HepG2 (cell line): ENCODE data around the gene ARHGEF1. TPM values are rescaled to one million over a fixed set of nuclear protein-coding genes. Genes with fewer than 3 reads are reported as not detected.

Source experiments
- ARNTL ChIP-seq: sonication (generic); formaldehyde crosslinking; IDR thresholded peaks from 2 replicates; pipeline ENCODE4 v1.4.0; 2020; ENCODE audit warnings: mild to moderate bottlenecking, missing genetic modification reagents
- CSRNP2 ChIP-seq: sonication (generic); formaldehyde crosslinking; conservative IDR thresholded peaks from 2 replicates; pipeline ENCODE4 v1.8.0; 2022; ENCODE audit warnings: low read depth, missing genetic modification reagents
- ELF4 ChIP-seq: sonication (generic); formaldehyde crosslinking; IDR thresholded peaks from 2 replicates; pipeline ENCODE4 v1.5.0; 2020; ENCODE audit warnings: missing genetic modification reagents, mild to moderate bottlenecking, moderate library complexity, borderline replicate concordance
- HNRNPLL ChIP-seq: fragments of 200-400 bp; formaldehyde crosslinking; IDR thresholded peaks from 2 replicates; pipeline ENCODE4 v1.6.1; 2017; ENCODE audit warnings: mild to moderate bottlenecking, low read depth, low read length; ENCODE audit not compliant: poor library complexity, severe bottlenecking
- IRF1 ChIP-seq: sonication (generic); formaldehyde crosslinking; IDR thresholded peaks from 2 replicates; pipeline ENCODE4 v1.4.0; 2020; ENCODE audit warnings: low read depth, mild to moderate bottlenecking, missing genetic modification reagents
- IRF2 ChIP-seq: IDR thresholded peaks from 2 replicates; pipeline ENCODE4 v1.6.1; 2018; ENCODE audit warnings: missing genetic modification reagents, missing compliant biosample characterization
- LCORL ChIP-seq, 2 experiments: fragments of 450-650 bp in 1 of 2; sonication (generic) in 1 of 2; formaldehyde crosslinking in 1 of 2; IDR thresholded peaks; 2 replicates each; pipeline versions ENCODE4 v1.5.0 to v1.6.1; 2017 to 2020; ENCODE audit warnings: antibody characterized with exemption in 1 of 2, missing genetic modification reagents in 1 of 2
- MATR3 ChIP-seq: sonication (generic); formaldehyde crosslinking; IDR thresholded peaks from 2 replicates; pipeline ENCODE4 v1.4.0; 2020; ENCODE audit warnings: missing genetic modification reagents
- MAZ ChIP-seq, 2 experiments: sonication (generic) in 1 of 2; formaldehyde crosslinking in 1 of 2; IDR thresholded peaks; 2 replicates each; pipeline versions ENCODE4 v1.5.0 to v1.6.1; 2012 to 2020; ENCODE audit warnings: low read depth in 2 of 2, mild to moderate bottlenecking in 2 of 2, borderline replicate concordance in 1 of 2, improper control_type of control experiment in 1 of 2, low read length in 1 of 2, missing genetic modification reagents in 1 of 2, moderate library complexity in 1 of 2
- MIER3 ChIP-seq: IDR thresholded peaks from 2 replicates; pipeline ENCODE4 v1.6.1; 2016; ENCODE audit warnings: missing compliant biosample characterization, borderline replicate concordance
- SP4 ChIP-seq: sonication (generic); formaldehyde crosslinking; IDR thresholded peaks from 2 replicates; pipeline ENCODE4 v1.8.1; 2023; ENCODE audit warnings: mild to moderate bottlenecking, missing genetic modification reagents
- STAG1 ChIP-seq: sonication (generic); formaldehyde crosslinking; IDR thresholded peaks from 2 replicates; pipeline ENCODE4 v1.4.0; 2020; ENCODE audit warnings: missing genetic modification reagents
- ZBTB40 ChIP-seq, 2 experiments: fragments of 450-650 bp in 1 of 2; sonication (generic) in 1 of 2; formaldehyde crosslinking in 1 of 2; IDR thresholded peaks; 2 replicates each; pipeline versions ENCODE4 v1.6.1 to v1.8.0; 2016 to 2022; ENCODE audit warnings: antibody characterized with exemption in 1 of 2, mild to moderate bottlenecking in 1 of 2, missing genetic modification reagents in 1 of 2
- ZMAT5 ChIP-seq: sonication (generic); formaldehyde crosslinking; IDR thresholded peaks from 2 replicates; pipeline ENCODE4 v1.5.0; 2020; ENCODE audit warnings: mild to moderate bottlenecking, low read depth, missing genetic modification reagents, borderline replicate concordance
- ZNF24 ChIP-seq: fragments of 450-650 bp; IDR thresholded peaks from 2 replicates; pipeline ENCODE4 v1.6.1; 2017; ENCODE audit warnings: antibody characterized with exemption, mild to moderate bottlenecking
- ZNF264 ChIP-seq: sonication (generic); formaldehyde crosslinking; IDR thresholded peaks from 2 replicates; pipeline ENCODE4 v1.4.0; 2020; ENCODE audit warnings: missing genetic modification reagents
- ZNF615 ChIP-seq: sonication (generic); formaldehyde crosslinking; IDR thresholded peaks from 2 replicates; pipeline ENCODE4 v1.5.0; 2020; ENCODE audit warnings: mild to moderate bottlenecking, missing genetic modification reagents, borderline replicate concordance
- polyA plus RNA-seq, 8 experiments: library from polyadenylated mRNA; depleted of rRNA in 3 of 8; stranded (reverse) in 7 of 8; unstranded in 1 of 8; fragments of >200 nt; fragmentation: Illumina TruSeq in 4 of 8; extraction: Trizol in 4 of 8; gene quantifications; 2 replicates each; pipeline versions ENCODE4 v1.2.1 to v1.2.3, GENCODE V29; 2011 to 2016; ENCODE audit warnings: low read depth in 4 of 8, missing spikeins in 1 of 8, mixed read lengths in 1 of 8; ENCODE audit not compliant: insufficient read depth in 1 of 8
- total RNA-seq, 5 experiments: library from RNA; depleted of rRNA; stranded (reverse); fragments of >200 nt; fragmentation: Illumina TruSeq; extraction: Trizol; gene quantifications; 2 replicates each; pipeline ENCODE4 v1.2.3, GENCODE V29; 2016; ENCODE audit warnings: low read depth in 1 of 5

ARHGEF1 gene
- total and polyA plus RNA-seq, 2 of the 13 experiments (the other 11 are each of a cell fraction or from before 2014, with no cell fraction given) = 33.7 to 34.7 TPM

- TF ChIP-seq MAZ (IDR thresholded peaks at IDR 0.05; ENCODE audit: borderline replicate concordance, low read depth, low read length) (no peak), MAZ (CRISPR knock-in tag; IDR thresholded peaks at IDR 0.05; ENCODE audit: low read depth) (no peak), IRF1 (no peak), ZNF615 (no peak), HNRNPLL (no peak), SP4 (no peak), LCORL (IDR thresholded peaks at IDR 0.05) (no peak), LCORL (CRISPR knock-in tag; IDR thresholded peaks at IDR 0.05) (no peak), IRF2 (no peak), STAG1 (no peak), ARNTL (CRISPR knock-in tag) (no peak), CSRNP2 (no peak), MATR3 (CRISPR knock-in tag) (no peak), MIER3 (no peak), ELF4 (no peak), ZMAT5 (CRISPR knock-in tag) (no peak), ZNF24 (no peak), ZBTB40 (IDR thresholded peaks at IDR 0.05) (no peak), ZBTB40 (CRISPR knock-in tag; IDR thresholded peaks at IDR 0.05) (no peak), ZNF264 (CRISPR knock-in tag) (no peak)
Observed at GRCh38 chr19:41860419-41861115, 22.4 kb upstream of the ARHGEF1 start (continued).
